IMR-90 (cell line): ENCODE results near the gene ADCY4.

Source experiments
- BHLHE40 ChIP-seq: fragments of 150-350 bp; IDR thresholded peaks from 2 replicates; pipeline ENCODE4 v1.6.1; 2016; ENCODE audit warnings: mild to moderate bottlenecking, low read depth, low read length
- CEBPB ChIP-seq: IDR thresholded peaks from 2 replicates; pipeline ENCODE4 v1.6.1; 2012; ENCODE audit warnings: low read depth, low read length, improper control_type of control experiment
- CHD1 ChIP-seq: IDR thresholded peaks from 2 replicates; pipeline ENCODE4 v1.6.1; 2012; ENCODE audit warnings: low read depth, low read length, improper control_type of control experiment
- FOS ChIP-seq: fragments of 150-350 bp; IDR thresholded peaks from 2 replicates; pipeline ENCODE4 v1.6.1; 2016; ENCODE audit warnings: low read depth, low read length
- MAFK ChIP-seq: IDR thresholded peaks from 2 replicates; pipeline ENCODE4 v1.6.1; 2012; ENCODE audit warnings: low read depth, low read length, improper control_type of control experiment
- MAZ ChIP-seq: IDR thresholded peaks from 2 replicates; pipeline ENCODE4 v1.6.1; 2012; ENCODE audit warnings: low read depth, mild to moderate bottlenecking, low read length, improper control_type of control experiment, moderate library complexity, borderline replicate concordance
- MXI1 ChIP-seq: IDR thresholded peaks from 2 replicates; pipeline ENCODE4 v1.6.1; 2012; ENCODE audit warnings: low read depth, mild to moderate bottlenecking, low read length, moderate library complexity, borderline replicate concordance
- POLR2A ChIP-seq: IDR thresholded peaks from 2 replicates; pipeline ENCODE4 v1.6.1; 2012; ENCODE audit warnings: mild to moderate bottlenecking, low read depth, low read length
- RAD21 ChIP-seq: IDR thresholded peaks from 2 replicates; pipeline ENCODE4 v1.6.1; 2012; ENCODE audit warnings: low read length, improper control_type of control experiment
- RCOR1 ChIP-seq: IDR thresholded peaks from 2 replicates; pipeline ENCODE4 v1.6.1; 2012; ENCODE audit warnings: mild to moderate bottlenecking, low read length, improper control_type of control experiment; ENCODE audit not compliant: insufficient replicate concordance
- RFX5 ChIP-seq: IDR thresholded peaks from 2 replicates; pipeline ENCODE4 v1.8.0; 2012; ENCODE audit warnings: low read depth, mild to moderate bottlenecking, low read length, moderate library complexity
- SMC3 ChIP-seq: fragments of 150-350 bp; IDR thresholded peaks from 2 replicates; pipeline ENCODE4 v1.6.1; 2016; ENCODE audit warnings: low read depth, mild to moderate bottlenecking, antibody characterized with exemption, low read length, moderate library complexity
- TF ChIP-seq, protein P1 (sequence below): conservative IDR thresholded peaks from 2 replicates; pipeline ENCODE4 v1.5.1; 2012; ENCODE audit warnings: mild to moderate bottlenecking, low read depth, low read length, improper control_type of control experiment
- TF ChIP-seq, protein P2 (sequence below): fragments of 150-350 bp; IDR thresholded peaks from 2 replicates; pipeline ENCODE4 v1.6.1; 2017; ENCODE audit warnings: mild to moderate bottlenecking, antibody characterized with exemption, low read length, low read depth

DNA sequence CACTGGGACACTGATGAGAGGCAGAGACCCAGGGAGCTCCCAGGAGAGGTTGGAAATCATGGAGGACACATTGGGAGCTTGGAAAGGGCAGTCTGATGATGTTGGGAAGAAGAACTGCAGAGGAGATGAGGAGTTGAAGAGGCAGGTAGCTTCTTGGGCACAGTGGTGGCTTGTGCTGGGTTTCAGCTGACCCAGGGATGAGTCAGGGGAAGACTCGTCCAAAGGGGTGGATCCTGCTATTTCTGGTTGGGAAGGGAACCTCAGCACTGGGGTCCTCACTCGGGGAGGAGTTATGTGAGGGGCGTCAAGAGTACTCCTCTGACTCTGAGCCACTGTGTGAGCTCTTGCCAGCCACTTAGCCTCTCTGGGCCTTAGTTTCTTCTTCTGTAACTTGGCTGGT is 11.5 kb downstream of the ADCY4 start:
- TF ChIP-seq RAD21 (no peak), RCOR1 (no peak), POLR2A (no peak), CEBPB (no peak), MAZ (no peak), RFX5 (no peak), MAFK (no peak), FOS (no peak), SMC3 (no peak), BHLHE40 (no peak), MXI1 (no peak), CHD1 (no peak)
- TF ChIP-seq, protein P1, sequence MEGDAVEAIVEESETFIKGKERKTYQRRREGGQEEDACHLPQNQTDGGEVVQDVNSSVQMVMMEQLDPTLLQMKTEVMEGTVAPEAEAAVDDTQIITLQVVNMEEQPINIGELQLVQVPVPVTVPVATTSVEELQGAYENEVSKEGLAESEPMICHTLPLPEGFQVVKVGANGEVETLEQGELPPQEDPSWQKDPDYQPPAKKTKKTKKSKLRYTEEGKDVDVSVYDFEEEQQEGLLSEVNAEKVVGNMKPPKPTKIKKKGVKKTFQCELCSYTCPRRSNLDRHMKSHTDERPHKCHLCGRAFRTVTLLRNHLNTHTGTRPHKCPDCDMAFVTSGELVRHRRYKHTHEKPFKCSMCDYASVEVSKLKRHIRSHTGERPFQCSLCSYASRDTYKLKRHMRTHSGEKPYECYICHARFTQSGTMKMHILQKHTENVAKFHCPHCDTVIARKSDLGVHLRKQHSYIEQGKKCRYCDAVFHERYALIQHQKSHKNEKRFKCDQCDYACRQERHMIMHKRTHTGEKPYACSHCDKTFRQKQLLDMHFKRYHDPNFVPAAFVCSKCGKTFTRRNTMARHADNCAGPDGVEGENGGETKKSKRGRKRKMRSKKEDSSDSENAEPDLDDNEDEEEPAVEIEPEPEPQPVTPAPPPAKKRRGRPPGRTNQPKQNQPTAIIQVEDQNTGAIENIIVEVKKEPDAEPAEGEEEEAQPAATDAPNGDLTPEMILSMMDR = no peak
- TF ChIP-seq, protein P2, sequence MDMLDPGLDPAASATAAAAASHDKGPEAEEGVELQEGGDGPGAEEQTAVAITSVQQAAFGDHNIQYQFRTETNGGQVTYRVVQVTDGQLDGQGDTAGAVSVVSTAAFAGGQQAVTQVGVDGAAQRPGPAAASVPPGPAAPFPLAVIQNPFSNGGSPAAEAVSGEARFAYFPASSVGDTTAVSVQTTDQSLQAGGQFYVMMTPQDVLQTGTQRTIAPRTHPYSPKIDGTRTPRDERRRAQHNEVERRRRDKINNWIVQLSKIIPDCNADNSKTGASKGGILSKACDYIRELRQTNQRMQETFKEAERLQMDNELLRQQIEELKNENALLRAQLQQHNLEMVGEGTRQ = no peak
